Neural cell (in vitro differentiated cells): Measurements from ENCODE around the gene RNF34.

Source experiments
- CTCF ChIP-seq: fragments of 450-650 bp; IDR thresholded peaks from 2 replicates; pipeline ENCODE4 v1.5.1; 2014; ENCODE audit warnings: antibody characterized with exemption, mild to moderate bottlenecking, moderate library complexity; ENCODE audit not compliant: poor library complexity, severe bottlenecking
- EP300 ChIP-seq: fragments of 450-650 bp; conservative IDR thresholded peaks from 2 replicates; pipeline ENCODE4 v1.6.1; 2014; ENCODE audit warnings: antibody characterized with exemption, mild to moderate bottlenecking, moderate library complexity; ENCODE audit not compliant: poor library complexity, severe bottlenecking
- EZH2 ChIP-seq: fragments of 200-600, 300-800 bp; shearing (Covaris generic), sonication (generic); IDR thresholded peaks from 2 replicates; pipeline ENCODE4 v1.6.1; 2014; ENCODE audit warnings: antibody characterized with exemption, low read length, borderline replicate concordance, mild to moderate bottlenecking; ENCODE audit not compliant: insufficient read depth, poor library complexity, severe bottlenecking
- MXI1 ChIP-seq: fragments of 450-650 bp; conservative IDR thresholded peaks from 2 replicates; pipeline ENCODE4 v1.6.1; 2014; ENCODE audit warnings: antibody characterized with exemption, mild to moderate bottlenecking; ENCODE audit not compliant: poor library complexity, severe bottlenecking
- POLR2AphosphoS5 ChIP-seq: IDR thresholded peaks from 2 replicates; pipeline ENCODE4 v1.6.1; 2012
- RAD21 ChIP-seq: fragments of 450-650 bp; conservative IDR thresholded peaks from 2 replicates; pipeline ENCODE4 v1.6.1; 2014; ENCODE audit warnings: antibody characterized with exemption, mild to moderate bottlenecking, moderate library complexity
- REST ChIP-seq: IDR thresholded peaks from 2 replicates; pipeline ENCODE4 v1.6.1; 2012; ENCODE audit warnings: borderline replicate concordance
- SMC3 ChIP-seq: fragments of 450-650 bp; conservative IDR thresholded peaks from 2 replicates; pipeline ENCODE4 v1.6.1; 2014; ENCODE audit warnings: antibody characterized with exemption, mild to moderate bottlenecking, moderate library complexity; ENCODE audit not compliant: poor library complexity
- TAF1 ChIP-seq: IDR thresholded peaks from 2 replicates; pipeline ENCODE4 v1.6.1; 2012; ENCODE audit warnings: low read depth

- TF ChIP-seq CTCF (no peak), EZH2 (no peak), POLR2AphosphoS5 (no peak), REST (no peak), EP300 (no peak), RAD21 (no peak), SMC3 (no peak), TAF1 (no peak), MXI1 (no peak)
Observed at GRCh38 chr12:121470751-121471150, 70.8 kb downstream of the RNF34 start.
